GM12864 (cell line): ENCODE results near the gene COP1.
A peak's percentile ranks its signal among the peaks of the same experiment; 100 is the strongest.

Experiments used
- DNase-seq: peaks from one replicate; pipeline ENCODE4 v3.0.0-alpha.2; 2011; ENCODE audit warnings: low read depth
- H3K4me3 ChIP-seq: 2 replicates; pipeline ENCODE4 v1.5.1; 2011; ENCODE audit warnings: mild to moderate bottlenecking, low read depth, low read length, control low read depth
- TF ChIP-seq, protein P1 (sequence below): IDR thresholded peaks from 2 replicates; pipeline ENCODE4 v1.5.1; 2011; ENCODE audit warnings: low read depth, mild to moderate bottlenecking, moderate library complexity, low read length, control low read depth, inconsistent platforms; ENCODE audit errors: missing control alignments

The COP1 gene

DNA sequence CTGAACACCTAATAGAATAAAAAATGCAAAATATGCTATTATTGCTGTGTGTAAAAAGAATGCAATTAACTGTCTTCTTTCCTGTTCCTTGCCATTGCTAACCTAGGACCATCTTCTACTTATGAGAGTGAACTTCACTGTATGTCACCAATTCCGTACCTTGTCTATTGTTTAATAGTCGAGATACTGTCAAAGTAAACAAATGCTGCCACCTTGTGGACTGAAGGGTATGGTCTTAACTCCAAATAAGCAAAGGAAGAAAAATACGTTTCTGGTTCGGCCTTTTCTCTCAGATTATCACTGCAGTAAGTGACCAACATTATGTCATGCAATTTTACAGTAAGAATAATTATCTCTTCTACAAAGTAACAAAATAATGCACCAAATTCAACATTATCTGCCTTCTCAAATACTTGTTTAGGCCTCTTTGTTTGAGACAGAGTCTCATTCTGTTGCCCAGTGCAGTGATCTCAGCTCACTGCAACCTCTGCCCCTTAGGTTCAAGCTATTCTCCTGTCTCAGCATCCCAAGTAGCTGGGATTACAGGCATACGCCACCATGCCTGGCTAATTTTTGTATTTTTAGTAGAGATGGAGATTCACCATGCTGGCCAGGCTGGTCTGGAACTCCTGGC is 133.4 kb downstream of the COP1 start:
- TF ChIP-seq, protein P1, sequence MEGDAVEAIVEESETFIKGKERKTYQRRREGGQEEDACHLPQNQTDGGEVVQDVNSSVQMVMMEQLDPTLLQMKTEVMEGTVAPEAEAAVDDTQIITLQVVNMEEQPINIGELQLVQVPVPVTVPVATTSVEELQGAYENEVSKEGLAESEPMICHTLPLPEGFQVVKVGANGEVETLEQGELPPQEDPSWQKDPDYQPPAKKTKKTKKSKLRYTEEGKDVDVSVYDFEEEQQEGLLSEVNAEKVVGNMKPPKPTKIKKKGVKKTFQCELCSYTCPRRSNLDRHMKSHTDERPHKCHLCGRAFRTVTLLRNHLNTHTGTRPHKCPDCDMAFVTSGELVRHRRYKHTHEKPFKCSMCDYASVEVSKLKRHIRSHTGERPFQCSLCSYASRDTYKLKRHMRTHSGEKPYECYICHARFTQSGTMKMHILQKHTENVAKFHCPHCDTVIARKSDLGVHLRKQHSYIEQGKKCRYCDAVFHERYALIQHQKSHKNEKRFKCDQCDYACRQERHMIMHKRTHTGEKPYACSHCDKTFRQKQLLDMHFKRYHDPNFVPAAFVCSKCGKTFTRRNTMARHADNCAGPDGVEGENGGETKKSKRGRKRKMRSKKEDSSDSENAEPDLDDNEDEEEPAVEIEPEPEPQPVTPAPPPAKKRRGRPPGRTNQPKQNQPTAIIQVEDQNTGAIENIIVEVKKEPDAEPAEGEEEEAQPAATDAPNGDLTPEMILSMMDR, result peak; percentile 57
- peak; percentile 29 for DNase-seq
- no peak overlapping the region for H3K4me3 ChIP-seq

DNA sequence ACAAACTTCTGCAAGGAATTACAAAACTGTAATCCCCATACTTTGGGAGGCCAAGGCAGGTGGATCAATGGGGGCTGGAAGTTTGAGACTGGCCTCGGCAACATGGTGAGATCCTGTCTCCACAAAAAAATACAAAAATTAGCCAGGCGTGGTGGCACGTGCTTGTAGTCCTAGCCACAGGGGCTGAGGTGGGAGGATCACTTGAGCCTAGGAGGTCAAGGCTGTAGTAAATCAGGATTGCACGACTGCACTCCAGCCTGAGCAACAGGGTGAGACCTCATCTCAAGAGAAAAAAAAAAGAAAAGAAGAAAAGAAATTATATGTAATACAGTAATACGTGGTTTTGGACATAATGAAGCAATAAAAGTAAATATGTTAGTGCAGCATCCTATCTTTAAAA is 138.2 kb downstream of the COP1 start:
- TF ChIP-seq, protein P1, result no peak
- no peak overlapping the region for H3K4me3 ChIP-seq
- no peak for DNase-seq

DNA sequence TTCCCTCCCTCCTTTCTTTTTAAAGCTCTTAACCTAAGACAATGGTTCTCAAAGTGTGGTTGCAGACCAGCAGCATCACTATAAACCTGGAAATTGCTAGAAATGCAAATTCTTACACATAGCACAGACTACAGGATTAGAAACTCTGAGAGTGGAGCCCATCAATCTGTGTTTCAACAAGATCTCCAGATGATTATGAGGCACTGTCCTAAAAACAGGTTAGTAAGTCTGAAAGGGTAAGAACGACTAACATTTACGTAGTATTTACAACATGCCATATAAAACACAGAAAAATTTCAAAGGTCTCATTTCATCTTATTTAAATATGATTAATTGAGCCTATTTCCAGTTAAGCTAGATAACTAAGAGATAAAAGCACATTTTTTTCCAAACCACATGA is 138.8 kb downstream of the COP1 start:
- DNase-seq, result no peak
- H3K4me3 ChIP-seq, result no peak overlapping the region
- TF ChIP-seq, protein P1, result no peak

DNA sequence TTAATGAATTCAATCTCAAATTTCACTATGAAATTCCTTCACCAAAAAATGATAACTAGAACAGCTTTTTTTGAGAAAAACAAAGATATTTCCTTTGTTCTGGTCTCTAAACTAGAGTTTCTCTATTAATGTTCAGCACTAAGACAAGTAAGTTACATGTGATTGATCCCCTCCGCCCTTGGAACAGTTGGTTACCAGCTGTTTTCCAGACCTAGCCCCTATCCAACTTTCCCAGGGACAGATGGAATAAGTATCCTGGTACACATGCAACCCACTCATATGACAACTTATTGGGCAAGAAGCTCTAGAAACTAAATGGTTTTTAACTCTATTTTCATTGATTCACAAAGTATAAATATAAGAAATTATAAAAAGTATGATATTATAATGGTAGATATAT is 140.4 kb downstream of the COP1 start:
- DNase-seq, result no peak
- H3K4me3 ChIP-seq, result no peak overlapping the region
- TF ChIP-seq, protein P1, result no peak

DNA sequence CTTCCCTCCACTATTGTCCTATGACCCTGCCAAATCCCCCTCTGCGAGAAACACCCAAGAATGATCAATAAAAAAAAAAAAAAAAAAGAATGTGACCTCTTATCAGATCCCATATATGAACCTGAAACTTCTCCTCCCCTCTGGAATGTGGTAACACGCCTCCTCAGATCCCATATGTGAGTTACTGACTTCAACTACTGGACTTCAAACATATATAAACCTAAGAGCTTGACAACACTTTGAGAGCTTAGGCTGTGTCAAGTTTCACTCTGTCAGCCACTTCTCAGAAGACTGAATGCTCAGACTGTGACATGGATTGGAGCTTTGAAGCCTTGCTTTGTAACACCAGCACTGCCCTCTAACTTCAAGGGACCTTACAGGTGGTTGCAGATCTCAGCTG is 148.4 kb downstream of the COP1 start:
- TF ChIP-seq, protein P1, result no peak
- no peak for DNase-seq
- H3K4me3 ChIP-seq, result no peak overlapping the region

DNA sequence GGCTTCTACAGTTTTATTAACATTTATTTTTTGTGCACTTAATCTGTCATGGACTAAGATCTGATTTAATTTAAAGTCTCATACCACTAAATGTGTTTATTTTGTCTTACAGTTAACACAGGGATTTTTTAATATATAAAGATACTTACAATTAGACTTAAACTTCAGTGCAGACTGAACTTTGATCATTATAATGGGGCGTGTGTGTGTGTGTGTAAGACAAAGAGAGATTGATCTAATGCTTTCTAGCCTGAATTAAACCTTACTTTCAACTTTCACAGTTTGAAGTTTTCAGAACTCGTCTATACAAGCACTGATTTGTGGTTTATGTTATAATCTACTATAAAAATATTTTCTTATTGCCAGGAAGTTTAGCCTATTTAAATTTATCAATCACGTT is 150.8 kb downstream of the COP1 start:
- no peak for DNase-seq

DNA sequence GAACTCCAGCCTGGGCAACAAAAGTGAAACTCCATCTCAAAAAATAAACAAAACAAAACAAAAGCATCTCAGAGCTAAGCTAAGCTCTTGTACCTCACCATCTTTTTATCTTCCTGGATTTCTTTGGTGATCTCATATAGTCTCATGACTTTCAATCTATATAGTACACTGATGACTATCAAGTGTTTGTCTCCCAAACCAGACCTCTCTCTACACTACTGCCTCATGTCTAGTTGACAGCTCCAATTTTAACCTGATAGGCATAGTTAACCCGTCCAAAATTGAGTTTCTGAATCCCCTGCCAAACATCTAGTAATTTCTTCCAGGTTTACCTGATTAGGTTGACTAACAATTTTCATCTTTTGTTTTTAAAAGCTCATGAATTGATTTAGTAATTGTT is 151.7 kb downstream of the COP1 start:
- TF ChIP-seq, protein P1, result no peak
- no peak overlapping the region for H3K4me3 ChIP-seq
- DNase-seq, result no peak

More for the DNA sequence above, 150.8 kb downstream of the COP1 start:
- no peak overlapping the region for H3K4me3 ChIP-seq
- TF ChIP-seq, protein P1, result no peak
